ENCODE data around the gene FTO.

The FTO gene

GRCh38 chr16:54135361-54136275, 431.7 kb downstream of the FTO start:
- H3K4me3 ChIP-seq (ENCODE audit: low read depth, low read length) = no peak overlapping the region
- DNase-seq (ENCODE audit: low read depth) = no peak
- TF ChIP-seq CTCF (IDR thresholded peaks at IDR 0.05; ENCODE audit: control insufficient read depth, extremely low read depth, insufficient read depth) = no peak

- no peak for DNase-seq (ENCODE audit: low read depth)
- no peak for TF ChIP-seq CTCF (IDR thresholded peaks at IDR 0.05; ENCODE audit: control insufficient read depth, extremely low read depth, insufficient read depth)
- H3K4me3 ChIP-seq (ENCODE audit: low read depth, low read length) = no peak overlapping the region
These were observed 432.3 kb downstream of the FTO start for GRCh38 chr16:54136276-54136625.

GRCh38 chr16:54140057-54140787, 436.3 kb downstream of the FTO start:
- no peak for DNase-seq (ENCODE audit: low read depth)
- H3K4me3 ChIP-seq (ENCODE audit: low read depth, low read length) = no peak overlapping the region
- no peak for TF ChIP-seq CTCF (IDR thresholded peaks at IDR 0.05; ENCODE audit: control insufficient read depth, extremely low read depth, insufficient read depth)

- no peak overlapping the region for H3K4me3 ChIP-seq (ENCODE audit: low read depth, low read length)
- no peak for TF ChIP-seq CTCF (IDR thresholded peaks at IDR 0.05; ENCODE audit: control insufficient read depth, extremely low read depth, insufficient read depth)
- DNase-seq (ENCODE audit: low read depth) = no peak
These were observed 436.8 kb downstream of the FTO start for GRCh38 chr16:54140788-54141136.

GRCh38 chr16:54142787-54143186, 438.8 kb downstream of the FTO start:
- DNase-seq (ENCODE audit: low read depth) = no peak
- no peak overlapping the region for H3K4me3 ChIP-seq (ENCODE audit: low read depth, low read length)
- no peak for TF ChIP-seq CTCF (IDR thresholded peaks at IDR 0.05; ENCODE audit: control insufficient read depth, extremely low read depth, insufficient read depth)

- DNase-seq (ENCODE audit: low read depth) = no peak
- TF ChIP-seq CTCF (IDR thresholded peaks at IDR 0.05; ENCODE audit: control insufficient read depth, extremely low read depth, insufficient read depth) = no peak
These were observed 439.5 kb downstream of the FTO start for GRCh38 chr16:54143410-54143809.

More at GRCh38 chr16:54143410-54143809, 439.5 kb downstream of the FTO start:
- H3K4me3 ChIP-seq (ENCODE audit: low read depth, low read length) = no peak overlapping the region
